Parathyroid adenoma (tissue), 2 donors: ENCODE data around the gene HOXD12.

Experiments used
- H2AFZ ChIP-seq: fragments of 300-600 bp; sonication (generic); one replicate; pipeline ENCODE4 v1.7.0; 2017; ENCODE audit warnings: antibody characterized with exemption, mild to moderate bottlenecking
- H3K27ac ChIP-seq: fragments of 300-600 bp; sonication (generic); one replicate; pipeline ENCODE4 v1.7.0; 2017
- H3K27me3 ChIP-seq: fragments of 300-600 bp; sonication (generic); one replicate; pipeline ENCODE4 v1.7.0; 2017; ENCODE audit warnings: low read length; ENCODE audit not compliant: control insufficient read depth, insufficient read depth
- H3K36me3 ChIP-seq: fragments of 300-600 bp; sonication (generic); one replicate; pipeline ENCODE4 v1.7.0; 2017; ENCODE audit warnings: low read length; ENCODE audit not compliant: control insufficient read depth, insufficient read depth
- H3K4me1 ChIP-seq: fragments of 300-600 bp; sonication (generic); one replicate; pipeline ENCODE4 v1.7.0; 2017; ENCODE audit warnings: control low read depth
- H3K4me2 ChIP-seq: fragments of 300-600 bp; sonication (generic); one replicate; pipeline ENCODE4 v1.7.0; 2017; ENCODE audit warnings: low read length
- H3K4me3 ChIP-seq: fragments of 300-600 bp; sonication (generic); one replicate; pipeline ENCODE4 v1.7.0; 2017; ENCODE audit warnings: low read depth, low read length
- H3K79me2 ChIP-seq: fragments of 300-600 bp; sonication (generic); one replicate; pipeline ENCODE4 v1.7.0; 2017; ENCODE audit warnings: control low read depth
- H3K9ac ChIP-seq: fragments of 300-600 bp; sonication (generic); one replicate; pipeline ENCODE4 v1.7.0; 2017; ENCODE audit warnings: mild to moderate bottlenecking
- H3K9me3 ChIP-seq: fragments of 300-600 bp; sonication (generic); one replicate; pipeline ENCODE4 v1.7.0; 2017; ENCODE audit warnings: low read length; ENCODE audit not compliant: control insufficient read depth
- CTCF ChIP-seq: fragments of 300-600 bp; sonication (generic); IDR thresholded peaks from one replicate; pipeline ENCODE4 v1.7.0; 2017; ENCODE audit warnings: antibody characterized with exemption, mild to moderate bottlenecking
- donor health status: primary hyperparathyroidism.

HOXD12 gene

GRCh38 chr2:176093145-176093897 lies 6.3 kb upstream of the HOXD12 start:
- Histone ChIP-seq H3K36me3 (no peaks in the 10 kb centered on the region), H3K9ac (no peak overlapping the region), H3K9me3 (no peaks in the 10 kb centered on the region), H3K27ac (no peak overlapping the region), H3K4me2 (no peak overlapping the region), H2AFZ (no peak overlapping the region), H3K4me1 (no peaks in the 10 kb centered on the region), H3K27me3 (peaks cover 24% of the 10 kb centered on the region), H3K79me2 (no peaks in the 10 kb centered on the region), H3K4me3 (no peak overlapping the region)
- TF ChIP-seq CTCF, result no peak

GRCh38 chr2:176093898-176094249 lies 5.7 kb upstream of the HOXD12 start:
- H3K79me2 ChIP-seq, result no peaks in the 10 kb centered on the region
- H3K4me1 ChIP-seq, result no peaks in the 10 kb centered on the region
- no peak overlapping the region for H2AFZ ChIP-seq
- H3K27me3 ChIP-seq, result peaks cover 24% of the 10 kb centered on the region
- TF ChIP-seq CTCF, result no peak
- H3K9me3 ChIP-seq, result no peaks in the 10 kb centered on the region
- no peak overlapping the region for H3K4me2 ChIP-seq
- H3K36me3 ChIP-seq, result no peaks in the 10 kb centered on the region
- no peak overlapping the region for H3K27ac ChIP-seq
- no peak overlapping the region for H3K9ac ChIP-seq
- H3K4me3 ChIP-seq, result no peak overlapping the region

- H3K4me3 ChIP-seq, result no peak overlapping the region
- no peak overlapping the region for H3K27ac ChIP-seq
- H3K9ac ChIP-seq, result no peak overlapping the region
- peaks cover 24% of the 10 kb centered on the region for H3K27me3 ChIP-seq
- no peak overlapping the region for H2AFZ ChIP-seq
- H3K4me1 ChIP-seq, result no peaks in the 10 kb centered on the region
- H3K79me2 ChIP-seq, result no peaks in the 10 kb centered on the region
- no peaks in the 10 kb centered on the region for H3K36me3 ChIP-seq
- no peak overlapping the region for H3K4me2 ChIP-seq
- no peaks in the 10 kb centered on the region for H3K9me3 ChIP-seq
- no peak for TF ChIP-seq CTCF
These were observed 5.2 kb upstream of the HOXD12 start for GRCh38 chr2:176094349-176094748.

GRCh38 chr2:176095421-176095820 lies 4.2 kb upstream of the HOXD12 start:
- Histone ChIP-seq H2AFZ (no peak overlapping the region), H3K9me3 (no peaks in the 10 kb centered on the region), H3K27ac (no peak overlapping the region), H3K9ac (no peak overlapping the region), H3K27me3 (peaks cover 24% of the 10 kb centered on the region), H3K4me1 (no peaks in the 10 kb centered on the region), H3K4me2 (no peak overlapping the region), H3K79me2 (no peaks in the 10 kb centered on the region), H3K36me3 (no peaks in the 10 kb centered on the region), H3K4me3 (no peak overlapping the region)
- TF ChIP-seq CTCF, result no peak
